IMR-90 (cell line): ENCODE data around the gene KRTAP9-2. TPM values are rescaled to one million over a fixed set of nuclear protein-coding genes. Genes with fewer than 3 reads are reported as not detected.

ENCODE experiments used
- ATAC-seq: fragments of 200-7000 bp; cut with Tn5 transposase; 2 replicates; pipeline ENCODE4 v1.9.1; 2020; ENCODE audit warnings: low read depth, mild to moderate bottlenecking, moderate library complexity
- BruUV-seq: library from RNA; stranded (reverse); fragments of 400-500 nt; replicated peaks from 2 replicates; lab custom pipeline; 2021; lab: Mats Ljungman, UMichigan
- CTCF ChIA-PET: fragments of 300-600 bp; formaldehyde crosslinking; extraction: SDS; loops from one replicate; lab custom pipeline; 2021; ENCODE audit warnings: antibody characterized with exemption; lab: Yijun Ruan, JAX
- POLR2A ChIA-PET: fragments of 300-600 bp; sonication (Branson Sonifier 250); formaldehyde crosslinking; loops from one replicate; lab custom pipeline; 2022; ENCODE audit warnings: antibody characterized with exemption; ENCODE audit not compliant: unreplicated experiment; lab: Charles Lee
- DNase-seq: peaks from one replicate; pipeline ENCODE4 v3.0.0; 2013
- H2AFZ ChIP-seq: replicated peaks from 2 replicates; pipeline ENCODE3; 2013; ENCODE audit warnings: low read length, mild to moderate bottlenecking; ENCODE audit not compliant: poor library complexity
- H2AK5ac ChIP-seq: 2 replicates; pipeline ENCODE4 v1.6.1; 2013; ENCODE audit warnings: low read depth, low read length, inconsistent platforms
- H2AK9ac ChIP-seq: replicated peaks from 2 replicates; pipeline ENCODE3; 2013; ENCODE audit warnings: mild to moderate bottlenecking, low read depth, low read length, moderate library complexity; ENCODE audit not compliant: poor library complexity
- H2BK120ac ChIP-seq: 2 replicates; pipeline ENCODE4 v1.6.1; 2013; ENCODE audit warnings: low read depth, low read length, inconsistent platforms
- H2BK15ac ChIP-seq: 3 replicates; pipeline ENCODE4 v1.6.1; 2013; ENCODE audit warnings: low read depth, low read length, inconsistent platforms
- H2BK20ac ChIP-seq: 2 replicates; pipeline ENCODE4 v1.6.1; 2013; ENCODE audit warnings: low read depth, mild to moderate bottlenecking, inconsistent platforms, low read length, moderate library complexity
- H2BK5ac ChIP-seq: 2 replicates; pipeline ENCODE4 v1.6.1; 2013; ENCODE audit warnings: mild to moderate bottlenecking, low read depth, low read length, inconsistent platforms; ENCODE audit not compliant: poor library complexity, severe bottlenecking
- H3K14ac ChIP-seq: replicated peaks from 2 replicates; pipeline ENCODE4 v1.6.1; 2013; ENCODE audit warnings: low read depth, low read length, inconsistent platforms
- H3K18ac ChIP-seq: 2 replicates; pipeline ENCODE4 v1.6.1; 2013; ENCODE audit warnings: low read depth, low read length, control low read depth
- H3K23ac ChIP-seq: 2 replicates; pipeline ENCODE4 v1.6.1; 2013; ENCODE audit warnings: low read depth, low read length, inconsistent platforms
- H3K27ac ChIP-seq: 2 replicates; pipeline ENCODE4 v1.5.1; 2013; ENCODE audit warnings: mild to moderate bottlenecking, control low read depth, low read length; ENCODE audit not compliant: insufficient read depth
- H3K27me3 ChIP-seq: 2 replicates; pipeline ENCODE4 v1.6.1; 2013; ENCODE audit warnings: low read length; ENCODE audit not compliant: control insufficient read depth, insufficient read depth
- H3K36me3 ChIP-seq: 2 replicates; pipeline ENCODE4 v1.6.1; 2013; ENCODE audit warnings: low read length, mixed read lengths; ENCODE audit not compliant: control insufficient read depth, insufficient read depth
- H3K4ac ChIP-seq: 2 replicates; pipeline ENCODE4 v1.6.1; 2013; ENCODE audit warnings: low read depth, low read length, inconsistent platforms
- H3K4me1 ChIP-seq: 2 replicates; pipeline ENCODE4 v1.6.1; 2013; ENCODE audit warnings: low read length, mixed read lengths; ENCODE audit not compliant: control insufficient read depth, insufficient read depth
- H3K4me2 ChIP-seq: 2 replicates; pipeline ENCODE4 v1.6.1; 2013; ENCODE audit warnings: low read depth, mild to moderate bottlenecking, control low read depth, low read length, moderate library complexity
- H3K4me3 ChIP-seq: 2 replicates; pipeline ENCODE4 v1.5.1; 2013; ENCODE audit warnings: low read depth, mild to moderate bottlenecking, control low read depth, low read length, moderate library complexity; ENCODE audit not compliant: insufficient read depth
- H3K56ac ChIP-seq: 2 replicates; pipeline ENCODE4 v1.6.1; 2013; ENCODE audit warnings: low read length, inconsistent platforms; ENCODE audit not compliant: insufficient read depth; ENCODE audit errors: extremely low read depth
- H3K79me1 ChIP-seq, 2 experiments: 2 replicates each; pipeline ENCODE4 v1.6.1; 2013; ENCODE audit warnings: low read length in 2 of 2, inconsistent platforms in 1 of 2, low read depth in 1 of 2
- H3K9ac ChIP-seq: 2 replicates; pipeline ENCODE4 v1.6.1; 2013; ENCODE audit warnings: low read depth, low read length, control low read depth
- H3K9me1 ChIP-seq: 2 replicates; pipeline ENCODE4 v1.6.1; 2013; ENCODE audit warnings: low read length, inconsistent platforms; ENCODE audit not compliant: insufficient read depth
- H3K9me3 ChIP-seq: 2 replicates; pipeline ENCODE4 v1.6.1; 2013; ENCODE audit warnings: low read length; ENCODE audit not compliant: control insufficient read depth, insufficient read depth
- H4K20me1 ChIP-seq: 2 replicates; pipeline ENCODE4 v1.6.1; 2013; ENCODE audit warnings: low read length, inconsistent platforms; ENCODE audit not compliant: insufficient read depth
- H4K5ac ChIP-seq: 2 replicates; pipeline ENCODE4 v1.6.1; 2013; ENCODE audit warnings: mild to moderate bottlenecking, low read depth, low read length, control low read depth
- H4K8ac ChIP-seq, 2 experiments: 2 replicates each; pipeline ENCODE4 v1.6.1; 2013; ENCODE audit warnings: low read depth in 2 of 2, low read length in 2 of 2, control low read depth in 1 of 2, inconsistent platforms in 1 of 2
- H4K91ac ChIP-seq: 2 replicates; pipeline ENCODE4 v1.6.1; 2013; ENCODE audit warnings: low read depth, low read length, inconsistent platforms; ENCODE audit not compliant: insufficient read depth
- CEBPB ChIP-seq: IDR thresholded peaks from 2 replicates; pipeline ENCODE4 v1.6.1; 2012; ENCODE audit warnings: low read depth, low read length, improper control_type of control experiment
- MAFK ChIP-seq: IDR thresholded peaks from 2 replicates; pipeline ENCODE4 v1.6.1; 2012; ENCODE audit warnings: low read depth, low read length, improper control_type of control experiment
- MAZ ChIP-seq: IDR thresholded peaks from 2 replicates; pipeline ENCODE4 v1.6.1; 2012; ENCODE audit warnings: low read depth, mild to moderate bottlenecking, low read length, improper control_type of control experiment, moderate library complexity, borderline replicate concordance
- NFE2L2 ChIP-seq: fragments of 150-350 bp; IDR thresholded peaks from 2 replicates; pipeline ENCODE4 v1.6.1; 2016; ENCODE audit warnings: low read depth, mild to moderate bottlenecking, low read length
- POLR2A ChIP-seq: IDR thresholded peaks from 2 replicates; pipeline ENCODE4 v1.6.1; 2012; ENCODE audit warnings: mild to moderate bottlenecking, low read depth, low read length
- WGBS, 2 experiments: methylation state at CpG; one replicate each; pipeline versions ENCODE4 v1.1.5 to v1.1.7; 2013; ENCODE audit warnings: missing lambda C conversion rate in 2 of 2; ENCODE audit not compliant: insufficient read length in 1 of 2; ENCODE audit errors: extremely low coverage in 2 of 2; 5-methylcytosine and 5-hydroxymethylcytosine counted together
- dilution Hi-C: fragments of 300-500 bp; cut with HindIII; formaldehyde crosslinking; loops from one replicate; pipeline ENCODE4 v1.14.3; 2018; ENCODE audit warnings: low sequenced_read_pairs; ENCODE audit not compliant: unreplicated experiment
- in situ Hi-C: fragments of 300-500 bp; cut with MboI; formaldehyde crosslinking; loops from 3 replicates; pipeline ENCODE4 v1.14.3; 2019; ENCODE audit warnings: low sequenced_read_pairs, inconsistent platforms, mixed read lengths
- intact Hi-C: fragments of 100-400 bp; cut with micrococcal nuclease; formaldehyde crosslinking; loops from 2 replicates; pipeline ENCODE4 v1.10.0; 2022
- polyA plus RNA-seq, 3 experiments: library from polyadenylated mRNA; depleted of rRNA; stranded (reverse); fragments of >200 nt; gene quantifications; 2 replicates each; pipeline ENCODE4 v1.2.3, GENCODE V29; 2012; ENCODE audit warnings: low replicate concordance in 1 of 3
- total RNA-seq: library from RNA; depleted of rRNA; stranded (reverse); fragments of >200 nt; gene quantifications from 2 replicates; pipeline ENCODE4 v1.2.3, GENCODE V29; 2012

The KRTAP9-2 gene
- total and polyA plus RNA-seq, 2 of the 4 experiments (the other 2 are of a cell fraction) = not detected

GRCh38 chr17:41251261-41251660 is 24.8 kb downstream of the KRTAP9-2 start:
- Histone ChIP-seq H2AK9ac (no peak overlapping the region), H4K20me1 (no peaks in the 10 kb centered on the region), H2BK15ac (no peak overlapping the region), H4K91ac (no peak overlapping the region), H3K9me1 (no peaks in the 10 kb centered on the region), H2AFZ (no peak overlapping the region), H3K9me3 (no peaks in the 10 kb centered on the region), H3K14ac (no peak overlapping the region), H3K23ac (no peak overlapping the region), H3K9ac (no peak overlapping the region), H3K79me1 (no peaks in the 10 kb centered on the region), H3K27ac (no peak overlapping the region), H2BK20ac (no peak overlapping the region), H3K4ac (no peak overlapping the region), H4K8ac (no peak overlapping the region), H2BK120ac (no peak overlapping the region), H3K4me2 (no peak overlapping the region), H3K4me1 (no peaks in the 10 kb centered on the region), H4K5ac (no peak overlapping the region), H3K18ac (no peak overlapping the region), H3K27me3 (peaks cover 26% of the 10 kb centered on the region), H3K4me3 (no peak overlapping the region), H3K56ac (no peak overlapping the region), H2AK5ac (no peak overlapping the region), H3K36me3 (no peaks in the 10 kb centered on the region), H2BK5ac (no peak overlapping the region)
- intact Hi-C loops (no loop called here), dilution Hi-C loops (no loop called here), in situ Hi-C loops (no loop called here)
- TF ChIP-seq POLR2A (no peak), NFE2L2 (no peak), MAZ (no peak), MAFK (no peak), CEBPB (no peak)
- ChIA-PET POLR2A (no interaction called here), CTCF (no interaction called here)
- WGBS, 2 experiments = no CpG with 5 or more reads among the region's 1 CpG
- ATAC-seq = no peak
- no peak for DNase-seq
- no TSS peak for BruUV-seq
